Measurements from ENCODE around the gene ABCC1.
"Not testable (repeated sequence)": the region's sequence is repeated elsewhere in the genome, so short reads cannot be mapped to it uniquely, and the experiment has no call there.

The ABCC1 gene

DNA sequence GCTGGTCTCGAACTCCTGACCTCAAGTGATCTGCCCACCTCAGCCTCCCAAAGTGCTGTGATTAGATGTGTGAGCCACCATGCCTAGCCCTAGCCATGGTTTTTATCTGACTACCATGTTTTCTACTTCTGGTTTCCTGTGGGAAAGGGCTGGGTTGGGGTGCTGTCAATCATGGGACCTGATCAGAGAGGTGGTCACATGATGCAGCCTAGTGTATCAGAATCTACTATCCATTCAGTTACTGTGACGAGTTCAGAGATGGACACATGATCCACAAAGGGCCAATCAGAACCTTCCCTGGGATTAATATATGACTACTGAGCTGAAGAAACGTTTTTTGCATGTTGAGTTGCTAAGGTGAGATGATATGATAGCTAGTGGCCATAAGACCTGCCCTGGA lies 214.8 kb downstream of the ABCC1 start:
- DNase-seq, result no peak

DNA sequence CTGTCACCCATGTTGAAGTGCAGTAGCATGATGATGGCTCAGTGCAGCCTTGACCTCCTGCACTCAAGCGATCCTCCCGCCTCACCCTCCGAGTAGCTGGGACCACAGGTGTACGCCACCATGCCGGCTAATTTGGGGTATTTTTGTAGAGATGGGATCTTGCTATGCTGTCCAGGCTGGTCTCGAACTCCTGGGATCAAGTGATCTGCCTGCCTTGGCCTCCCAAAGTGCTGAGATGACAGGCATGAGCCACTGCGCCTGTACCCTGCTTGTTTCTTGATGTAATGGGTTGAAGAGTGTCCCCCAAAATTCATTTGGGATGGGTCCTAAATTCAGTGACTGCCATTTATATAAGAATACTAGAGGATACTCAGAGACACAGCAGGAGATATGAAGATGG lies 216.7 kb downstream of the ABCC1 start:
- DNase-seq, result no peak

DNA sequence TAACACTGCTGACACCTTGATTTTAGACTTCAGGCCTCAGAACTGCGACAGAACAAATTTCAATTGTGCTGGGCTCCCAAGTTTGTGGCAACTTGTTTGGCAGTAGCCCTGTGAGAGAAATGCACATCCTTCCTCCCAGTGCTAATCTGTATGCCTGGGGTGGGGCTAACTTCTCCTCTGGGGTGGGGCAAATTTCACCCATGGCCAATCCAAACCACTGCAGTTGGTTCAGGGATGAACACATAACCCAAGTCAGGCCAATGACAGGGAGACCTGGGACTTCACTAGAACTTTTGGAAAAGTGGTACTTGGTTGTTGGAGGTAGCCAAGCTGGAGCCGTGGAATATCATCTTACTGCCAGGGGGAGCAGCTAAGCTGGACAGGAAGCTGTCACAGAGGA lies 217.5 kb downstream of the ABCC1 start:
- no peak for DNase-seq

DNA sequence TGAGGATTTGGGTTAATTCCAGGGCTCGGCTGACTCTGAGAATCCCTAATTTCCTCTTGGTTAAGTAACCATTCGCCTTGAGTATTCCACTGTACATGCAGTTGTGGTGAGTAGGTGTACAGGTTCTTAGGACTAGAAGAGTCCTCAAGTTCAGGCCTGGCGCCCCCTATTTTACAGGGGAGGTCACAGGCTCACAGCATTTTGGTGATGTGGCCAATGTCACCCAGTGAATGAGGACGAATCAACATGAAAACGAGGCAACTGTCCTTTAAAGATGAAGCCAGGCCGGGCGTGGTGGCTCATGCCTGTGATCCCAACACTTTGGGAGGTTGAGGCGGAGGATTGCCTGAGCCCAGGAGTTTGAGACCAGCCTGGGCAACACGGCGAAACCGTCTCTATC lies 218.5 kb downstream of the ABCC1 start:
- DNase-seq, result no peak

GRCh38 chr16:16168431-16168830 lies 219.0 kb downstream of the ABCC1 start:
- no peak for DNase-seq

- DNase-seq, result no peak
Measured at GRCh38 chr16:16169615-16170014, 220.2 kb downstream of the ABCC1 start.

DNA sequence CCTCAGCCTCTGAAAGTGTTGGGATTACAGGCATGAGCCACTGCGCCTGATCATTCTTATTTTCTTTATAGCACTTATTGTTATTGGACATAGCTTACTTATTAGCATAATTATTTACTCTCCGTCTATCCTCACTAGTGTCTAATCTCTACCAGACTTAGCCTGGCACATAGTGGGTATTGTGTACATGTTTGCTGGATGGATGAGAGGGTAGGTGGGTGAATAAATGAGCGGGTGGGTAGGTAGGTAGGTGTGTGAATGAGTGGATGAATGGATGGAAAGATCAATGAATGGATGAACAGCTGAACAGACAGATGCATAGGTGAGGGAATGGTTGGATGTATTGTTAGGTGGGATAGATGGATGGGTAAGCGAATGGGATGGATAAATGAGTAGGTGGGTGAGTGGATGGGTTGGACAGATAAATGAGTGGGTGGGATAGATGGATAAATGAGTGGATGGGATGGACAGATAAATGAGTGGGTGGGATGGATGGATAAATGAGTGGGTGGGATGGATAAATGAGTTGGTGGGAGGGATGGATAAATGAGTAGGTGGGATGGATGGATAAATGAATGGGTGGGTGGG lies 222.0 kb downstream of the ABCC1 start:
- DNase-seq, result no peak

DNA sequence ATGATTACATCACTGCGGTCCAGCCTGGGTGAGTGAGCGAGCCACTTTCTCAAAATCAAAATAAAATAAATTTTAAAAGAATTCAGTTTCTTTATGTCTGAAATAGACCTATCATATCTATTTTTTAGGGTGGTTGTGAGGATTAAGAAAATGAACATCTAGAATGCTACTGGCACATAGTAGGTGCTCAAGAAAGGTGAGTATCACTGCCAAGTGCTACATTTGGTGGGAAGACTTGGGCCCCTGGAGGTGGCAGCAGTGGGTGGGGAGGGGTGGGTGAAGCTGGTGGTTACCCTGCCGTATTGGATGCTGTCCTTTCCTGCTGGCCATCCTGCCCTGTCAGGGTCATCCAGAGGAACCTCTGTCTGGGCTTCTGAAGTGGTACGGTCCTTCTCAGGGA lies 223.6 kb downstream of the ABCC1 start:
- DNase-seq, result no peak

DNA sequence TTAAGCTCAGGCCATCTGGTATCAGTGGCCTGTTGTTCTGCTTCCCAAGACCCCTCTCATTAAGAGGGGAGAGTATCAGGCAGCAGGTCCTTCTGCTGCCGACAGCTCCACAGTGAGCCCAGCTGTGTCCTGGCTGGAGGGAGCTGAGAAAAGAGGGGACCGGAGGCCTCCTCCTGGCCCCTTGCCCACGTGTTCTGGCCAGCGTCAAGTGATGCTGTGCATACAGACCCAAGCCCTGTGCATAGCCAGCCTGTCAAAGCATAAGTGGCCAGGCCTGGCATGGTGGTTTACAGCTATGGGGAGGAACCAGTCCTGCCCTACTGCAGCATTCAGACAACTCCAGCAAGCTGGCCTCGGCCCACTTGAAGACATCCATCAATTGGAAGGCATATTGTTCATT lies 225.9 kb downstream of the ABCC1 start:
- DNase-seq, result no peak

DNA sequence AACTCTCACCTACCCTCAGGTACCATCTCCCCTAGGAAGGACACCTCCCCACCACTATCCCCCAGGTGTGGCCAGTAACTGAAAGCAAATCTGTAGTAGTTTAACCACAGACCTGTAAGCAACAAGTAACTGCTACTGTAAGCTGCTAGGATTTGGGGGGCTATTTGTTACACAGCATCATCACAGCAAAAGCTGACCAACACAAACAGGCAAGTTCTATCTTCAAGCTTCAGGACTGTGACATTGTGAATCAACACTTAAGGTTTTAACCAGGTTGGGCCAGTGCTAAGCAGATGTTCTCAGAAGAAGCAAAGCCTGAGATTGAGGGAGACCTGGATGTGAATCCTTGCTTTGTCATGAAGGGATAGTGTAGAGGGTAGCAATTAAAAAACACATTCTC lies 226.9 kb downstream of the ABCC1 start:
- DNase-seq, result no peak

- DNase-seq, result no peak
Measured at GRCh38 chr16:16178455-16179162, 229.2 kb downstream of the ABCC1 start.

GRCh38 chr16:16181748-16182147 lies 232.3 kb downstream of the ABCC1 start:
- not testable (repeated sequence) for DNase-seq

- no peak for DNase-seq
Measured at GRCh38 chr16:16182918-16183317, 233.5 kb downstream of the ABCC1 start.

- no peak for DNase-seq
Measured at GRCh38 chr16:16183562-16183961, 234.1 kb downstream of the ABCC1 start.

DNA sequence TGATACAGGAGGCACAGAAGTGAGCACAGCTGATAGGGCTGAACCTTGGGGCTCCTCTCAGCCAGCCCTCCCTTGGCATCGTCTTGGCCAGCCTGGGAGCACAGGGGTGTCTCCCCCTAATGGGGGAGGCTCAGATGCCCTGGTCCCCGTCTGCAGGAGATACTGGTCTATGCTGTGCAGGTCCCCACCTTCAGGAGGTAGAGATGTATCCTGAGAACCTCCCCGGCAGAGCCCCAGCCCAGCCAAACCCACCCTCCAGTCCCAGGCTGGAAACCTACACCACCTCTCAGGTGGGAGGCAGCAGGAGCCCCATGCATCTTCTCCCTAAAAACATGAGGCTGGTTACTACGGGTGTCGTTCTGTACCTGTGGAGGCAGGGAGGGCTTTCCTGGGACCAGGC lies 235.2 kb downstream of the ABCC1 start:
- no peak for DNase-seq

DNA sequence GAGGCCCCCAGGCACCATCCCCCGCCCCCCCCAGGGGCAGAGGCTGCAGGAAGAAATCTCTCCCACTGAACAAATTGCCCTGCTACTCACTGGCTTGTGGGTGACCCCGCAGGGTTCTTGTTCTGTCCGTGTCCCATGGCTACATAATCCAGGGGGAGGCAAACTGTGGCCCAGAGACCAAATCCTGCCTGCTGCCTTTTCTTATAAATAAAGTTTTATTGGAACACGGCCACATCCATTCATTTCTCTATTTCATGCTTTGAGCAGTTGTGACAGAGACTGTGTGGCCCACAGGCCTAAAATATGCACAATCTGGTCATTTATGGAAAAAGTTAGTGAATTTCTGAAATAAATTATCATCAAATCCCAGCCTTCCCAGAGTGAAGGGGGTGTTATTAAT lies 235.7 kb downstream of the ABCC1 start:
- DNase-seq, result no peak

DNA sequence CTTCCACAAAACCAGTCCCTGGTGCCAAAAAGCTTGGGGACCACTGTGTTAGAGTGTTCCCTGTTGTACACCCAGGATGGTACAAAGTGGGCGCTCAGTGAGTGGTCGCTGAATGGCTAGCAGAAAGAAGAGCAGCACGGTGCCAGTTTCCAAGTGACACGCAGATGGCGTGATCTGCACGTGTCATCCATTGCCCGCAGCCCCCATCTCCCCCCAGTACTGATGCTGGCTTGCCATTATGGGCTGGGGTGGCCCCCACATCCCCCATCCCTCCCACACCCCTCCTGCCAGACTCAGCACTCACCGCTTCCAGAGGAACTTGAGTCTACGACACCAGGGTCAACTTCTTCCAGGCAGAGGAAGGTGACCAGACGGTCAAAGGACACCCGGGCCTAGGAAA lies 237.4 kb downstream of the ABCC1 start:
- no peak for DNase-seq

DNA sequence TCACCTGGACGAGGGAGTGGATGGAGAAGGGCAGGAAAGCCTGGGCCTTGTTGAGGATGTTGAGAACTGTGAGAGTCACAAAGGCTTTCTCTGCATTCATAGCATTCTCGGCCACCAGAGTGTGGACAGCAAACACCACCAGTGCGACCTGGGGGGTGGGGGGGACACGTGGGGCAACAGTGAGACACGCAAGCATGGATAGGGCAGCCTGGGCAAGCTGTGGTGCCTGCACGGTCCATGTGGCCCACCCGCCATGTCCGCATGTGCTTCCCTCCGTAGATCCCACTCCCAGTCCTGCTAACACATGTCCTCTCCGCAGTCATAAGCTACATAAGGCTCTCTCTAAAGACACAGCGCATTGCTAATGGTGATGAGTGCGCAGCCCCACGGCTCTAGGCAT lies 239.4 kb downstream of the ABCC1 start:
- no peak for DNase-seq

- no peak for DNase-seq
Measured at GRCh38 chr16:16189842-16190241, 240.4 kb downstream of the ABCC1 start.

GRCh38 chr16:16190546-16190945 lies 241.1 kb downstream of the ABCC1 start:
- DNase-seq, result no peak

- not testable (repeated sequence) for DNase-seq
Measured at GRCh38 chr16:16190966-16191365, 241.6 kb downstream of the ABCC1 start.

DNA sequence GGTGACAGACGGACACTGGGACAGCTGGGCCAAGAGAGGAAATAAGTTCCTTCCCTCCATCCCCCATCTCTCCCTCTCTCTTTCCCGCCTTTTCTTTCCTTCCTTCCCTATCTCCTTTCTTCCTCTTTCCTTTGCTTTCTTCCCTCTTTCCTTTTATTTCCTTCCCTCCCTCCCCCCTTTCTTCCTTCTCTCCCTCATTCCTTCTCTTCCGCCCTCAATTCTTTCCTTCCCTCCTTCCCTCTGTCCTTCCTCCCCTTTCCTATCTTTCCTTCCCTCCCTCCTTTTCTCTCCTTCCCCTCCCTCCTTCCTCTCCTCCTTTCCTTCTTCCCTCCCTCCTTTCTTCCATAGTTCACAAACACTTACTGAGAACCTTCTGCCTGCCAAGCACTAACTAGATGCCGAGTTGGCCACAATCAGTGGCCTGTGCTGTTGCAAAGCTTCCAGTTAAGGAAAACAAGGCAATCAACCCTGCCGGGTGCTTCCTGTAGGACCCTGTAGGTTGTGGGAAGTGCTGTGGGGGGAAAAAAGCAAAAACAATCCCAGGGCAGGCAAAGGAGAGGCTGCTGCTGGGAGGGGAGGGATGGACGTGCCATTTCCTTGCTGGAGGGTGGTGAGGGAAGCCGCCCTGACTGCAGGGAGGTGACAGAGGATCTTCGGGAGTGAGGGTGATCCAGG lies 242.2 kb downstream of the ABCC1 start:
- no peak for DNase-seq

Data from CD4-positive, alpha-beta T cell treated with Interleukin-6 for 4 hours (primary cell).